Measurements from ENCODE around the gene MYEOV. TPM values are rescaled to one million over a fixed set of nuclear protein-coding genes. Genes with fewer than 3 reads are reported as not detected.

MYEOV gene
- total RNA-seq, 2 donors from 2014 or later, result 1.1 to 1.3 TPM

DNA sequence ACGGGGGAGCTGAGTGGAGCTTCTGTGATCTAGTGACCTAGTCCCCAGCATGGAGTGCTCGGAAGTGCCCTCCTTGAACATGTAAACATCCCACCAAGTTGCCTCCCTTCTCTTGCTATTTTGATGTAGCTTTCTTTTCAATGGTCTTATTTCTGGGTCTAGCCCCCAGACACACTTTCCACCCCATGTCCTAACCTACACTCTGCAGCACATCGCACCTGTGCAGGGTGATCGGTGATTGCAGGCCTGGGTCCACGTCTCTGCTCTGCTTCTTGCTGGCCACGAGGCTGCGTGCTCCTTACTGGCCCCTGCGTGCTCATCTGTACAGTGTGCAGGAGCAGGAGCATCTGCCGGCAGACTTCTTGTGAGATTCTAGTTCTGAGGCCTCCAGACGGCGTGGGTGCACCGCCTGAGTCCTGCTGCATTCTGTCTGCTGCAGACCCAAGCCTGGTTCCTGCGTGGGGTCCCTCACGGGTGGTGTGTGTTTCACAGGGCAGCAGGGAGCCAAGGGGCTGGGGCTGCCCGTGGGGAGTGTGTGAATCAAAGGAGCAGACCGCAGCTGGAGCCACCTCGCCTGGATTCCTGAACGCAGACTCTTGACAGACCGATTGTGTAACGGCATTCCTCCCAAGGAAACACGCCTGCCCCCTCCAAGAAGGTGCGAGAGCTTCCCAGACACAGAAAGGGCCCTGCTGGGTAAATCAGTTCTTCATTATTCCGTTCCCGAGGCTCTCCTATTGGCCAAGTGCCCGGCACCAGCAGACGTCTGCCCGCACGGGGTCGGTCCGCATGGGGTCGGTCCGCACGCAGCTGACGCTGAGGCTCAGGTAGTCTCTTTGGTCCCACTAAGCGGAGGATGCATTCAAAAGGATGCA lies 44.4 kb upstream of the MYEOV start:
- ATAC-seq (ENCODE audit: insufficient number of reproducible peaks, low FRiP score, low read depth) (no peak), DNase-seq (ENCODE audit: low spot score) (no peak)
- no peaks in the 10 kb centered on the region for H3K4me1 ChIP-seq (ENCODE audit: control insufficient read depth in 1 of 2, low read depth in 2 of 2)
- H3K4me3 ChIP-seq, result no peak overlapping the region
- no peak overlapping the region for H3K27ac ChIP-seq
- H3K36me3 ChIP-seq, result no peaks in the 10 kb centered on the region
- no peaks in the 10 kb centered on the region for H3K9me3 ChIP-seq
- no peaks in the 10 kb centered on the region for H3K27me3 ChIP-seq (replicated peaks; ENCODE audit: insufficient read depth)
- TF ChIP-seq, protein P1, sequence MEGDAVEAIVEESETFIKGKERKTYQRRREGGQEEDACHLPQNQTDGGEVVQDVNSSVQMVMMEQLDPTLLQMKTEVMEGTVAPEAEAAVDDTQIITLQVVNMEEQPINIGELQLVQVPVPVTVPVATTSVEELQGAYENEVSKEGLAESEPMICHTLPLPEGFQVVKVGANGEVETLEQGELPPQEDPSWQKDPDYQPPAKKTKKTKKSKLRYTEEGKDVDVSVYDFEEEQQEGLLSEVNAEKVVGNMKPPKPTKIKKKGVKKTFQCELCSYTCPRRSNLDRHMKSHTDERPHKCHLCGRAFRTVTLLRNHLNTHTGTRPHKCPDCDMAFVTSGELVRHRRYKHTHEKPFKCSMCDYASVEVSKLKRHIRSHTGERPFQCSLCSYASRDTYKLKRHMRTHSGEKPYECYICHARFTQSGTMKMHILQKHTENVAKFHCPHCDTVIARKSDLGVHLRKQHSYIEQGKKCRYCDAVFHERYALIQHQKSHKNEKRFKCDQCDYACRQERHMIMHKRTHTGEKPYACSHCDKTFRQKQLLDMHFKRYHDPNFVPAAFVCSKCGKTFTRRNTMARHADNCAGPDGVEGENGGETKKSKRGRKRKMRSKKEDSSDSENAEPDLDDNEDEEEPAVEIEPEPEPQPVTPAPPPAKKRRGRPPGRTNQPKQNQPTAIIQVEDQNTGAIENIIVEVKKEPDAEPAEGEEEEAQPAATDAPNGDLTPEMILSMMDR (IDR thresholded peaks at IDR 0.05), result no peak

DNA sequence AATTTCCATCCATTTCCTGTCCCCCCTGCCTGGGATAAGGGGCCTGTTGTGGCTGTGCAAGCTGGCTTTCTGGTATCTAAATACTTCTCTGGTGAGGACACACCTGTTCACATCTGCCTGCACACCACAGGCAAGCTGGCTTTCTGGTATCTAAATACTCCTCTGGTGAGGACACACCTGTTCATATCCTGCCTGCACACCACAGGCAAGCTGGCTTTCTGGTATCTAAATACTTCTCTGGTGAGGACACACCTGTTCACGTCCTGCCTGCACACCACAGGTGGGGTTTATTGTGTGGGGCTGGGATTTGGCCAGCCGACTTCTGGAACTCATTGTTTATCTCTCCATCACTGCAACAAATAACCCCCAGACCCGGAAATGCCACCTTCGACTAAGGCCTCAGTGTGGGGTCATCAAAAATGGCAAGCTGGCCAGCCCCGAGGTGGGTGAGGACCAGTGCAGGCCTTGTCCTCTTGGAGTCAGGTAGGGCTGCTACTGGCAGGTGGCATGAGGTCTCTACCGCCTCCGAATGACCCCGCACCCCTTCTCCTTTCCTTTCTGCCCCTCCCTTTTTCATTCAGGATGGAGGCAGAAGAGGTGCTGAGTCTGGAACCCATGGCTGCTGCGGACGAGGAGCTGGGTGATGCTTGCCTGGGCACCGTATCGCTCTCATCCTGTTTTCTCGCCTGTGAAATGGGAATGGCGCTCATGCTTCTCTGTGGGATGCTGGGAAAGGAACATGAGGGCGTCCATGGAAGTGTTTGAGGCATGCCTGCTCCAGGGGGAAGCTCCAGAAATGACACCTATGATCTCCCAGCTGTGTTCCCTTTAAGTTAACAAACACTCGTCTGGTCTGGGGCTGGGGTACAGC lies 43.5 kb upstream of the MYEOV start:
- H3K9me3 ChIP-seq, result no peaks in the 10 kb centered on the region
- ATAC-seq (ENCODE audit: insufficient number of reproducible peaks, low FRiP score, low read depth) (no peak), DNase-seq (ENCODE audit: low spot score) (no peak)
- no peaks in the 10 kb centered on the region for H3K4me1 ChIP-seq (ENCODE audit: control insufficient read depth in 1 of 2, low read depth in 2 of 2)
- no peaks in the 10 kb centered on the region for H3K36me3 ChIP-seq
- H3K27ac ChIP-seq, result no peak overlapping the region
- H3K27me3 ChIP-seq (replicated peaks; ENCODE audit: insufficient read depth), result no peaks in the 10 kb centered on the region
- TF ChIP-seq, protein P1 (IDR thresholded peaks at IDR 0.05), result no peak
- H3K4me3 ChIP-seq, result no peak overlapping the region

DNA sequence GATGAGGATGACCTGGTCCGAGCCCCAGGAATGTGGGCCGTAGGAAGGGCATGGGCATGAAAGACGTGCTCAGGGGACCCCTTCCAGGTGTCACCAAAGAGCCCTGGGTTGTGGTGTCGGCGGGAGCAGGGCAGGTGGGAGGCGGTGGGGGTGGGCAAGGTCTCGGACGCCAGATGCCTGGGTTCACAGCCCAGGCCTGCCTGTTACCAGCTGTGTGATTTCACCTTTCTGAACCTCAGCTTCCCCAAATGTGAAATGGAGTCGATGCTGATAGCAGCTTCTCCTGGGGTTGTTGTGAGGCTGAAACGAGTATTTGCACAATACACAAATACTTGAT lies 42.9 kb upstream of the MYEOV start:
- no peaks in the 10 kb centered on the region for H3K9me3 ChIP-seq
- H3K27me3 ChIP-seq (replicated peaks; ENCODE audit: insufficient read depth), result no peaks in the 10 kb centered on the region
- TF ChIP-seq, protein P1 (IDR thresholded peaks at IDR 0.05), result no peak
- H3K27ac ChIP-seq, result no peak overlapping the region
- no peaks in the 10 kb centered on the region for H3K36me3 ChIP-seq
- H3K4me1 ChIP-seq (ENCODE audit: control insufficient read depth in 1 of 2, low read depth in 2 of 2), result no peaks in the 10 kb centered on the region
- no peak for DNase-seq (ENCODE audit: low spot score)
- no peak for ATAC-seq (ENCODE audit: insufficient number of reproducible peaks, low FRiP score, low read depth)
- no peak overlapping the region for H3K4me3 ChIP-seq

DNA sequence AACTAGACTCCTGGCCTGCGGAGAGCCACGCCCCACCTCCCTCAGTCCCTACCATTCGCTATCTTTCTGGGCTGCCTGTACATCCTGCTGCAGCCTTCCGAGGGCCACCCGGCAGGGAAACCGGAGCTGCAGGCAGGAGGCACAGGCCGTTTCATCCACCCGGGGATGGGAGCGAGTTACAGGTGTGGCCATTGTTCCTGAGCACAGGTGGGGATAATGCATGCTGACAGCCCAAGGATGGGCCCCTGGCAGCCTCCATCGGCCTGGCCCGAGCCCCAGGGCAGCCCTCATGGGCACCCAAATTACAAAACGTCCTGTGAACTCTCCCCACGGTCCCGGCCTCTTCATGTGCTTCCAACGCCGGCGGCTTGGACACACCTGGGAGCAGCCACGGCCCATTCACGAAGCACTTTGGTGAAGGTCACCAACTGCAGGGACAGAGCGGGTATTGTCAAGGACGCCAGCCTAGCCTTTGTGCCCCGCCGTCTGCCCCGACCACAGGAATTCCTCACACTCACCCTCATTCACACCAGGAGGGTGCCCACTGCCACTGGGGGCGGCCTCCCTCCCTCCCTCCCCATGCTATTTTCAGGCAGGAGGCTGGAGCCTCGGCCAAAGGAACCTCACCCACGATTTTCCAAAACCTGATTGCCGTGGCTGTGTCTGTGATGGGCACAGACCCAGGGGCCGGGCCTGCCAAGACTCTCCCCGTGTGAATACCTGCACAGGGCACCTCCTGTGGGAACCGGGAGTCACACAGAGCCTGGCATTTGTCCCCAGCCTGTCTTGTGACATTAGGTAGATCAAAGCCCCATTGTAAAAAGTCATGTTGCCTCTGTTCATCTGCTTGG lies 42.1 kb upstream of the MYEOV start:
- Histone ChIP-seq H3K4me1 (ENCODE audit: control insufficient read depth in 1 of 2, low read depth in 2 of 2) (no peaks in the 10 kb centered on the region), H3K4me3 (no peak overlapping the region), H3K27ac (no peak overlapping the region), H3K36me3 (no peaks in the 10 kb centered on the region), H3K9me3 (no peaks in the 10 kb centered on the region), H3K27me3 (replicated peaks; ENCODE audit: insufficient read depth) (no peaks in the 10 kb centered on the region)
- ATAC-seq (ENCODE audit: insufficient number of reproducible peaks, low FRiP score, low read depth), result no peak
- no peak for DNase-seq (ENCODE audit: low spot score)
- TF ChIP-seq, protein P1 (IDR thresholded peaks at IDR 0.05), result no peak

Measured in thoracic aorta (tissue), 2 donors.